Vagina (tissue), 2 donors: ENCODE measurements around the gene PAX1.

Source experiments
- POLR2AphosphoS5 ChIP-seq, 2 donors: sonication (generic); formaldehyde crosslinking; IDR thresholded peaks; one replicate each; pipeline ENCODE4 v1.9.0; 2017; ENCODE audit warnings: antibody characterized with exemption in 2 of 2, mild to moderate bottlenecking in 2 of 2, low read depth in 1 of 2; ENCODE audit not compliant: insufficient read depth in 1 of 2
- TF ChIP-seq, protein P1 (sequence below), 3 experiments: fragments of 450-650 bp in 2 of 3; fragments of 200-600 bp in 1 of 3; sonication (generic) in 1 of 3; IDR thresholded peaks; one replicate each; pipeline ENCODE4 v1.5.1; 2017 to 2019; ENCODE audit warnings: antibody characterized with exemption in 3 of 3, mild to moderate bottlenecking in 2 of 3, moderate library complexity in 2 of 3

DNA sequence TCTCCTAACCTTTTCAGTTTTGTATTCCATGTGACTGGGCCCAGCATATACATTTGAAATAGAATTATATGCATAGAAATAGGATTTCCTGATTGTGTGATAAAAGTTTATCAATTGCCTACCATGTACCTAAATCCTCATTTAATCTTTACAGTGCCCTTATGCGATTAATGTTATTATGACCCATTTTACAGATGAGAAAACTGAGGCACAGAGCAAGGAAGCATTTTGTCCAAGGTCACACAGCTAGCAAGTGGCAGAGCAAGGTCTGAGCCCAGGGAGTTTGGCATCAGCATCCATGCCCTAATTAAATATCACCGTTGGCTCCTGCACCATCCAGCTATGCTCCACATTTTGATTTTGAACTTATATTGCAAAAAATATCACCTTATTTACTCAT lies 28.2 kb upstream of the PAX1 start:
- TF ChIP-seq, protein P1, sequence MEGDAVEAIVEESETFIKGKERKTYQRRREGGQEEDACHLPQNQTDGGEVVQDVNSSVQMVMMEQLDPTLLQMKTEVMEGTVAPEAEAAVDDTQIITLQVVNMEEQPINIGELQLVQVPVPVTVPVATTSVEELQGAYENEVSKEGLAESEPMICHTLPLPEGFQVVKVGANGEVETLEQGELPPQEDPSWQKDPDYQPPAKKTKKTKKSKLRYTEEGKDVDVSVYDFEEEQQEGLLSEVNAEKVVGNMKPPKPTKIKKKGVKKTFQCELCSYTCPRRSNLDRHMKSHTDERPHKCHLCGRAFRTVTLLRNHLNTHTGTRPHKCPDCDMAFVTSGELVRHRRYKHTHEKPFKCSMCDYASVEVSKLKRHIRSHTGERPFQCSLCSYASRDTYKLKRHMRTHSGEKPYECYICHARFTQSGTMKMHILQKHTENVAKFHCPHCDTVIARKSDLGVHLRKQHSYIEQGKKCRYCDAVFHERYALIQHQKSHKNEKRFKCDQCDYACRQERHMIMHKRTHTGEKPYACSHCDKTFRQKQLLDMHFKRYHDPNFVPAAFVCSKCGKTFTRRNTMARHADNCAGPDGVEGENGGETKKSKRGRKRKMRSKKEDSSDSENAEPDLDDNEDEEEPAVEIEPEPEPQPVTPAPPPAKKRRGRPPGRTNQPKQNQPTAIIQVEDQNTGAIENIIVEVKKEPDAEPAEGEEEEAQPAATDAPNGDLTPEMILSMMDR (IDR thresholded peaks at IDR 0.05) = no peak
- no peak for TF ChIP-seq POLR2AphosphoS5 (IDR thresholded peaks at IDR 0.05; ENCODE audit: insufficient read depth in 1 of 2, low read depth in 1 of 2)
